ENCODE results near the gene B9D2. TPM values are rescaled to one million over a fixed set of nuclear protein-coding genes. Genes with fewer than 3 reads are reported as not detected.
A peak's percentile ranks its signal among the peaks of the same experiment; 100 is the strongest.

The B9D2 gene
- total RNA-seq, 2 donors from 2014 or later = 6.4 to 7.7 TPM

DNA sequence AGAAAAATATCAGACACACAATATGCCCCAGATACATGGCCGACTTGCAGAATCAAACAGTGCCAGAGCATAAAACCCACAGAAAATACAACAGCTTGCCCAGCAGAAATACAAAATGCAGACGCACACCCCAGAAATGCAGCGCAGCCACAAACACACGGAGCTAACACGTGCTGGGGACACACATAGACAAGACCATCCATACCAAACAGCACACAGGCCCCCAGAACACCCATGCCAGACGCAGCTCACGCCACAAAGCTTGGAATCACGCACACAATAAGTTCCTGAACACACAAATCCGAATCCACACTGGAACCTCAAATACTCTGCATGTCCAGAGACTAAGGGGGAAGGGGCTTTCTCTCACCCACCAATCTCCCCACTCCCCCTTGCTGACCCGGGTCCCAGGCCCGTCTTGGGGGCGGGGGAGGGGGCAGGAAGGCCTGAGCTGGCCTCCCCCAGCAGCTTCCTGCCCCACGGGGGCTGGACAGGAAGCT, 36.8 kb downstream of the B9D2 start:
- H3K4me3 Mint-ChIP-seq = peak overlapping the region; percentile 74 to 77

DNA sequence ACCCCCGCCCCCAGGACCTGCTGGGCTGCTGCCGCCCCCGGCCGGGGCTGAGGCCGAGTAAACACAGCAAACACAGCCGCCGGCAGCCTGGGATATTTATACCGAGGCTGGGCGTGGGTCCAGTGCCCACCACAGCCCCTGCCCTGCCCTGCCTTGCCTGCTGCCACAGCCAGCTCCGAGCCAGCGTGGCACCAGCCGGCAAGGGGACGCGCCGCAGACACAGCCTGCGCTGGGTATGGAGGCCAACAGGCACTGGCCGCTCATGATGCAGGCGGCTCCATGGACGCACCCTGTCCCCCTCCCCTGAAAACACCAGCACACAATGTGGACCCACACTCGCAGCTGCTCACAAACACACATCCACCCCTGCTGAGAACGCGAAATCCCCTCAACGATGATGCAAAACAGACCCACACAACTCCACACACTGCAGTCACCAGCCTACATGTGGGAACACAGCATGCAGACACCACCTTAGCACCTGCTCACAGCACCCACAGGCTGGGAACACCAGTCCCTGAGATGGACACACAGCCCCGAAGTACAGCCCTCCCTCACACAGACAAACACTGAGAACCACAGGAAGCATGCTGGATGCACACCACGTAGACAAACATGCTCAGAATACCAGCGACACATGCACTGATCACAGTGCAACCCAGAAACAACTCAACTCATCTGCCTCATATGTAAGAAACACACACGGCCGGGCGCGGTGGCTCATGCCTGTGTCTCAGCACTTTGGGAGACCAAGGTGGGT, 37.8 kb downstream of the B9D2 start:
- DNase-seq (peak in 1 of 2 donors; percentile 39), ATAC-seq (replicated peaks in 1 of 2) (no peak)
- Mint-ChIP-seq H3K27ac (peak overlapping the region; percentile 68), H3K9me3 (no peaks in the 10 kb centered on the region), H3K4me1 (ENCODE audit: low read depth) (peaks cover 64% of the 10 kb centered on the region), H3K4me3 (peak overlapping the region; percentile 74 to 77), H3K27me3 (ENCODE audit: low read depth) (no peaks in the 10 kb centered on the region), H3K36me3 (ENCODE audit: insufficient read depth in 2 of 2) (peaks cover 10 to 22% of the 10 kb centered on the region in 2 donors)

More for the DNA sequence above, 36.8 kb downstream of the B9D2 start:
- Mint-ChIP-seq H3K27me3 (ENCODE audit: low read depth) (no peaks in the 10 kb centered on the region), H3K4me1 (ENCODE audit: low read depth) (peaks cover 72% of the 10 kb centered on the region), H3K9me3 (no peaks in the 10 kb centered on the region), H3K27ac (peak overlapping the region; percentile 68), H3K36me3 (ENCODE audit: insufficient read depth in 2 of 2) (peaks cover 14 to 25% of the 10 kb centered on the region in 2 donors)
- ATAC-seq (replicated peaks in 1 of 2) (no peak), DNase-seq (no peak)

DNA sequence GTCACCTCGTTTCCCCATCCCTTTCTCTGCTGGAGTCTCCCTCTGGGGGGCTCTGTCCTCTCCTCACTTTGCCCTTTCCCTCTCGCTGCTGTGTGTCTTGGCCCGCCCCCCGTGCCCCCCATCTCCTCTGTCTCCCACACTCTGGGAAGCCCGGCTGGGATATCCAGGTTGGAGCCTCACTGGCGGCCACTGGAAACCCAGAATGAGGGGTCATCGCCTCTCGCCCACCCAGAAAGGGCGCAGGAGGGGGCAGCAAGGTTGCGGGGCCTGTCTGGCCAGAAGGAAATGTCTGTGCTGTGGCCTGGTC, 38.4 kb downstream of the B9D2 start:
- Mint-ChIP-seq H3K9me3 (no peaks in the 10 kb centered on the region), H3K4me1 (ENCODE audit: low read depth) (peaks cover 62% of the 10 kb centered on the region), H3K27ac (peak overlapping the region; percentile 47), H3K27me3 (ENCODE audit: low read depth) (no peaks in the 10 kb centered on the region), H3K4me3 (no peak overlapping the region), H3K36me3 (ENCODE audit: insufficient read depth in 2 of 2) (peaks cover 9 to 21% of the 10 kb centered on the region in 2 donors)
- ATAC-seq (replicated peaks in 1 of 2) (no peak), DNase-seq (no peak)

DNA sequence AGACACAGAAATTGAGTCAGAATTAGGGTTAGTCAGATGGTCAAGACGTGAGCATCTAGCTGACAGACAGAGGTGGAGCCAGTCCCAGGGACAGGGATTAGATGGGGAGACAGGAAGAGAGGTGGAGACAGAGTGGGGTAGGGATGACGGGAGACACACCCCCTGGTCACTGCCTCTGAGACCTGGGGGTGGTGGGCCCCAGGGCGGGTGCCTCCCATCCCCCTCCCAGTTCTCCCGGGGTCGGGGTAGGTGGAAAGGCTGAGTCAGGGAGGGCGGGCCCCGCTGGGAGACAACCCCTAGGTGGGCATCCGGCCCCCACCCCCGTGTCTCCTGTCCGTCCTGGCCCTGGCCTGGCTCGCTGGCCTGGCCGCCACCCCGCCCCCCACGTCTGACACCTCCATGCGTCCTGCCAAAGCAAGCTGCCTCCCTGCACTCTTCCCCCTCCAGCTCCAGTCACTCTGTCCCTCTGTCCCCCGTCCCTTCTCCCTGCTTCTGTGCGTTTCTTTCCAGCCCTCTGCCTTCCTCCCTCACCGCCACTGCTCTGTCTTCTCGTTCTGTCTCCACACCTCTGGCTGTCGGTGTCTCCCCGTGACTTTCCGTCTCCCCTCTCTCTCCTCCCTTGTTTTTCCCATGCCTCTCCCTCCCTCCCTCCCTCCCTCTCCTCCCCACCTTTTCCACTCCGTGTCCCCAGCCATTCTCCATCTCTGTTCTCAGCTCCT, 38.9 kb downstream of the B9D2 start:
- H3K9me3 Mint-ChIP-seq = no peaks in the 10 kb centered on the region
- ATAC-seq (replicated peaks in 1 of 2) (no peak), DNase-seq (no peak)
- H3K27me3 Mint-ChIP-seq (ENCODE audit: low read depth) = no peaks in the 10 kb centered on the region
- H3K4me3 Mint-ChIP-seq = peak overlapping the region in 1 of 2 donors; percentile 52
- peak overlapping the region; percentile 95 for H3K27ac Mint-ChIP-seq
- peaks cover 6 to 19% of the 10 kb centered on the region in 2 donors for H3K36me3 Mint-ChIP-seq (ENCODE audit: insufficient read depth in 2 of 2)
- H3K4me1 Mint-ChIP-seq (ENCODE audit: low read depth) = peaks cover 59% of the 10 kb centered on the region

DNA sequence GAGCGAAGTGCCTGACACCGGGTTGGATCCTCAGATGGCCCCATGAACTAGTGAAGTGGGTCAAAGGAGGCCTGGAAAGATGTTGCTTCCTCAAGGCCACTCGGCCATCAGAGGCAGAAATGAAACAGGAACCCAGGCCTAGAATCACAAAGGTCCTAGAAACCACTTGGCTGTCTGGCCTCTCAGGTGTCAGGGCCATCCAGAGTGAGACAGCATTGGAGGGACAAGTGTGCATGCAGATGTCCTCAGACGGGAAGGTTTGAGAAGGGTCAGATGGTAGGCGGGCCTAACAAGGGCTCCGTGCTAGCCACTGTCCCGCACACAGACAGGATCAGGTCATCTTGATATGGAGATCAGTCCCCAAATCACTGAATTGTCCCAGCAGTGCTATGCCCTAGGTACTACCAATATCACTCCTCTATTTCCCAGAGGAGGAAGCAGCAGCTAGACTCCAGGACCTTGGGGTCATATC, 39.7 kb downstream of the B9D2 start:
- ATAC-seq (replicated peaks in 1 of 2) = no peak
- DNase-seq = no peak
- peaks cover 6 to 19% of the 10 kb centered on the region in 2 donors for H3K36me3 Mint-ChIP-seq (ENCODE audit: insufficient read depth in 2 of 2)
- H3K27me3 Mint-ChIP-seq (ENCODE audit: low read depth) = no peaks in the 10 kb centered on the region
- H3K4me1 Mint-ChIP-seq (ENCODE audit: low read depth) = peaks cover 60% of the 10 kb centered on the region
- H3K4me3 Mint-ChIP-seq = no peak overlapping the region
- H3K27ac Mint-ChIP-seq = peak overlapping the region; percentile 95
- H3K9me3 Mint-ChIP-seq = no peaks in the 10 kb centered on the region

DNA sequence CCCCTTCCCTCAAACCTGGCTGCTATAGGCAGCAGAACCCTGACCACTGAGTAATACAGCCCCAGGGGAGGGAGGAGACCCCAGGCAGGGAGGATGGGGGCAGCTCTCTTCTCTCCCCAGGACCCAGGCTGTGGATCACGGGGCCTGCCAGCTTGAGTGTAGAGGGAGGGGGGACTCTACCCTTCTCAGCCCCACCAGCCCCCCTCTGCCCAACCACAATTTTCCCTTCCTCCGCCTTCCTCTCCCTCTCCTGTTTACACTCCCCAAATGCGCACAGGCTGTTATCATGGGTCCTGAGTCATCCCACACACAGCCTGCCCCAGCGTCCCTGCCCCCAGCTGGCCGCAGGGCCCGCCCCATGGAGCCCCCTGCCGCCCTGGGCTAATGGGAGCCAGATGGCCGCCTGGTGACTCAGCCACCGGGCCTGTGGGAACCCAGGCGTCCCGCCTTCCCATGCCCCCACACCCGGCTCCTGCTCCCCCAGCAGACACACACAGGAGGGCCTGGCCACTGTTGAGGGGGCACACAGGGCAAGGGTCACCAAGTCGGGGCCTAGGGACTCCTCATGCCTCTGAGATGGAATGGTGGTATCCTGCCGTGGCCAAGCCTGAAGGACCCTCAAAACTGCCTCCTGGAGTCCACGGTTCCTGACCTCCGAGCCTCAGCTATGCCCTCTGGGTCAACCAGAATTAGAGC, 40.4 kb downstream of the B9D2 start:
- Mint-ChIP-seq H3K4me1 (ENCODE audit: low read depth) (peaks cover 55% of the 10 kb centered on the region), H3K27ac (peak overlapping the region; percentile 48), H3K9me3 (no peaks in the 10 kb centered on the region), H3K27me3 (ENCODE audit: low read depth) (no peaks in the 10 kb centered on the region), H3K36me3 (ENCODE audit: insufficient read depth in 2 of 2) (peaks cover 5 to 14% of the 10 kb centered on the region in 2 donors), H3K4me3 (no peak overlapping the region)
- ATAC-seq (replicated peaks in 1 of 2) (no peak), DNase-seq (no peak)

DNA sequence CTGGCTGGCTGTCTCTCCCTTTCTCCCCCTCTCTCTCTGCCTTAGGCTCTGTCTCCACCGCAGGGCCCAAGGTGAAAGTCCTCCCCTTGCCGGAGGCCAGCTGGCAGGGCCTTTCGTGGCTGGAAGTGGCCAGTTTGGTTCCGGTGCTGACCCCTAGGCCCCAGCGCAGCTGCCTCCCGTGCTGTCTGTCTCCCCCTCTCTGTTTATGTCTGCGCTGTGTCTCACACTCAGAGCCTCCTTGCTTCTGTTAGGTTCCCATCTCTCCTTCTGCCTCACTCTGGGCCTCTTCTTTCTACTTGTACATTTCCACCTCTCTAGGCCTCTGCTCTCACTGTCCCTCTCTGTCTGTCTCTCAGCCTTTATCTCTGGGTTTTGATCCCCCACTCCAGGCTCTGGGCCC, 40.9 kb downstream of the B9D2 start:
- no peak for ATAC-seq (replicated peaks in 1 of 2)
- no peak for DNase-seq
- Mint-ChIP-seq H3K9me3 (no peaks in the 10 kb centered on the region), H3K4me3 (no peak overlapping the region), H3K4me1 (ENCODE audit: low read depth) (peaks cover 50% of the 10 kb centered on the region), H3K27me3 (ENCODE audit: low read depth) (no peaks in the 10 kb centered on the region), H3K27ac (peak overlapping the region; percentile 48), H3K36me3 (ENCODE audit: insufficient read depth in 2 of 2) (peaks cover 5 to 13% of the 10 kb centered on the region in 2 donors)

DNA sequence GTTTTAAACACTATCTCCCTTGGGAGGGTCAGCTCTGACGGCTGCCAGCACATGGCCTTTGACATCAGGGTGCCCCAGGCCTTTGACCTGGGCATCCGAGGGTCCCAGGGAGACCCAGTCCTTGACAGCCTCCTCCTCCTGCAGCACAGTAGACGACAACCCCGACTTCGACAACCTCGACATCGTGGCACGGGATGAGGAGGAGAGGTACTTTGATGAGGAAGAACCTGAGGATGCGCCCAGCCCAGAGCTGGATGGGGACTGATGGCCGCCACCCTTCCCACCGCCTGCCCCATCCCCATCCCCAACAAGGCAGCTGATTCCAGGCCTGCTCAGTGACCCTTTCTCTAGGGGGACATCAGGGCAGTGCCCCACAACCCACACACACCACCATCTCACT, 41.5 kb downstream of the B9D2 start:
- Mint-ChIP-seq H3K9me3 (no peaks in the 10 kb centered on the region), H3K36me3 (ENCODE audit: insufficient read depth in 2 of 2) (peaks cover 7 to 15% of the 10 kb centered on the region in 2 donors), H3K27me3 (ENCODE audit: low read depth) (no peaks in the 10 kb centered on the region), H3K4me3 (no peak overlapping the region), H3K4me1 (ENCODE audit: low read depth) (peaks cover 45% of the 10 kb centered on the region), H3K27ac (peak overlapping the region; percentile 48)
- ATAC-seq (replicated peaks in 1 of 2) = no peak
- DNase-seq = no peak

DNA sequence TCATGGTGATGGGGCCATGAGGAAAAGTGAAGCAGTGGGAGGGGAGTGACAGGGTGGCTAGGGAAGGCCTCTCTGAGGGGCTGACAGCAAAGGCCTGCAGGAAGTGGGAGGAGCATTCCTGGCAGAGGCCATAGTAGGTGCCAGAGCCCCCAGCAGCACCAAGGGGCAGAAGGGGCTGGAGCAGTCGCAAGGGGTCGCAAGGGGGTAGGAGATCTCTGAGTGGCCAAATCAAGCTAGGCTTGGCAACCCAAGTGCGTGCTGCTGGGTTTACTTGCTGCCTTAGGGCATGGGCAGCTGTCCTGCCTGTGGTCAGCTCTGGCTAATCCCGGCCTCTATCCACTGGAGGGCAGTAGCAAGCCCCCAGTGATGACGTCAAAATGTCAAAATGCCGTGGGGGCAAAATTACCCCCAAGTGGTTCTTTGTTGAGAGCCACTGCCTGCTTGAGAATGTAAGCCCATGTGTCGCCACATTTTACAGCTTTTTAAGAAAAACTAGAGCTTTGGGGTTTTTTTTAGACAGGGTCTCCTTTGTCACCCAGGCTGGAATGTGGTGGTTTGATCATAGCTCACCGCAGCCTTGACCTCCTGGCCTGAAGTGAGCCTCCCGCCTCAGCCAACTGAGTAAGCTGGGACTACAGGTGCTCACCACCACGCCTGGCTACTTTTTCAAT, 42.2 kb downstream of the B9D2 start:
- peaks cover 39% of the 10 kb centered on the region for H3K4me1 Mint-ChIP-seq (ENCODE audit: low read depth)
- peak overlapping the region; percentile 51 for H3K27ac Mint-ChIP-seq
- ATAC-seq (replicated peaks in 1 of 2) (no peak), DNase-seq (peak in 1 of 2 donors; percentile 20)
- peaks cover 12 to 23% of the 10 kb centered on the region in 2 donors for H3K36me3 Mint-ChIP-seq (ENCODE audit: insufficient read depth in 2 of 2)
- H3K9me3 Mint-ChIP-seq = no peaks in the 10 kb centered on the region
- H3K4me3 Mint-ChIP-seq = no peak overlapping the region
- H3K27me3 Mint-ChIP-seq (ENCODE audit: low read depth) = no peaks in the 10 kb centered on the region

DNA sequence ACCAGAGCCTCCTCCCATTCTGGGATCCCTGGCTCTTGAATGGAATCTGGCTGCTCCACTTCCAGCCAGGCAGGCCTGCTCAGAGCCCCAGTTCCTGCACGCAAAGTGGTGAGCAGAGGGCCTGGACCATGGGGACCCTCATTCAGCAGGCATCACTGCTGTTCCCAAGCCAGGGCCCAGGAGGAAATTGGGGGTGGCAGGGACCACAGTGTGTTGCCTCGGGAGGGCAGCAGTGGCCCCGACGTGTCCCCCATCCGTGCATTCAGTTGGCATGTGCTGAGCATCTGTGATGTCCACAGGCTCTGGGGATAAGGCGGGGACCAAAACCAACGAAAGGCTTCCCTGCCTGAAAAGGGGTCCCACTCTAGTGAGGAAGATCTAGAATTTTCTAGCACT, 42.7 kb downstream of the B9D2 start:
- no peaks in the 10 kb centered on the region for H3K9me3 Mint-ChIP-seq
- no peak overlapping the region for H3K4me3 Mint-ChIP-seq
- no peak for DNase-seq
- peak overlapping the region; percentile 51 for H3K27ac Mint-ChIP-seq
- H3K36me3 Mint-ChIP-seq (ENCODE audit: insufficient read depth in 2 of 2) = peaks cover 10 to 21% of the 10 kb centered on the region in 2 donors
- H3K27me3 Mint-ChIP-seq (ENCODE audit: low read depth) = no peaks in the 10 kb centered on the region
- ATAC-seq (replicated peaks in 1 of 2) = no peak
- H3K4me1 Mint-ChIP-seq (ENCODE audit: low read depth) = peaks cover 34% of the 10 kb centered on the region

DNA sequence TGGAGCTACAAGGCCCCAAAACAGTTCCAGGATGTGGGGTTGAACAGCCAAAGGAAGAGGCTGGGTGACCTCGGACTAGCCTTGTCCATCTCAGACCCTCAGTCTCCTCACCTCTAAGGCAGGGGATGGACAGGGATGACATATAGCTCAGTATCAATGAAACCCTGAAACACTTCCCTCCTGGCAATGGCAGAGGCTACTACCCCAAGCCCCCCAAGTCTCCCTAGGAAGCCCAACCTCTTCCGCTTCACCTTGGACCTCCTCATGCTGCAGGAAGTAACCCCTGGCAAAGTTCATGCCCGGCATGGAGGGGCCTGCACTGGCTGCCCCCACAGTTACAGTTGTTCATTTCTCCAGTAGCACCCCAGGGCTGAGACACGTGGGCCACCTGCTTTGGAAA, 43.4 kb downstream of the B9D2 start:
- Mint-ChIP-seq H3K27ac (no peak overlapping the region), H3K4me1 (ENCODE audit: low read depth) (peaks cover 31% of the 10 kb centered on the region), H3K36me3 (ENCODE audit: insufficient read depth in 2 of 2) (peaks cover 12 to 19% of the 10 kb centered on the region in 2 donors), H3K9me3 (no peaks in the 10 kb centered on the region), H3K27me3 (ENCODE audit: low read depth) (no peaks in the 10 kb centered on the region), H3K4me3 (no peak overlapping the region)
- ATAC-seq (replicated peaks in 1 of 2) (no peak), DNase-seq (no peak)

DNA sequence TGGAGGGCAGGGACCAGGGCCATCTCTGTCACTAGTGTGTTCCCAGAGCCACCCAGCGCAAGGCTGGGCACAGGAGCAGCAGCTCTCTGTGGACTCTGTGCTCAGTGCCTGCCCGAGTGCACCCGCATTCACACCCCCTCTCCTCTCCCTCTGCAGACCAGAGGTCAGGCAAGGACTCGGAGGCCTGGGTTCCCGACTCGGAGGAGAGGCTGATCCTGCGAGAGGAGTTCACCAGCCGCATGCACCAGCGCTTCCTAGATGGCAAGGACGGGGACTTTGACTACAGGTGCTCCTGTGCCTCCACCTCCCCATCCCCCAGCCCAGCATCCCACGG, 43.8 kb downstream of the B9D2 start:
- no peak overlapping the region for H3K4me3 Mint-ChIP-seq
- no peak for ATAC-seq (replicated peaks in 1 of 2)
- no peak overlapping the region for H3K27ac Mint-ChIP-seq
- no peaks in the 10 kb centered on the region for H3K9me3 Mint-ChIP-seq
- peaks cover 12 to 19% of the 10 kb centered on the region in 2 donors for H3K36me3 Mint-ChIP-seq (ENCODE audit: insufficient read depth in 2 of 2)
- peaks cover 27% of the 10 kb centered on the region for H3K4me1 Mint-ChIP-seq (ENCODE audit: low read depth)
- DNase-seq = no peak
- H3K27me3 Mint-ChIP-seq (ENCODE audit: low read depth) = no peaks in the 10 kb centered on the region

Data from activated T-cell treated with anti-CD3 and anti-CD28 coated beads, Interleukin-2, amount 50 U/mL, for 72 hours (primary cell).